DND-41 (cell line): ENCODE results near the gene LTBP1.

Experiments used
- ATAC-seq: fragments of 200-7000 bp; cut with Tn5 transposase; 3 replicates; pipeline ENCODE4 v1.9.1; 2021; ENCODE audit warnings: low read depth; ENCODE audit not compliant: insufficient read depth
- DNase-seq: peaks from one replicate; pipeline ENCODE4 v3.0.0-alpha.2; 2020
- H2AFZ ChIP-seq: 2 replicates; pipeline ENCODE4 v1.6.0; 2012; ENCODE audit warnings: low read depth, low read length
- H3K27ac ChIP-seq: 2 replicates; pipeline ENCODE4 v1.5.1; 2012; ENCODE audit warnings: low read length, inconsistent platforms
- H3K27me3 ChIP-seq: fragments of 200-600 bp; sonication (generic); 2 replicates; pipeline ENCODE4 v1.6.0; 2012; ENCODE audit warnings: low read length, mild to moderate bottlenecking, inconsistent platforms; ENCODE audit not compliant: insufficient read depth, poor library complexity
- H3K36me3 ChIP-seq: 2 replicates; pipeline ENCODE4 v1.5.1; 2012; ENCODE audit warnings: low read length, inconsistent platforms; ENCODE audit not compliant: insufficient read depth
- H3K4me1 ChIP-seq: 2 replicates; pipeline ENCODE4 v1.5.1; 2012; ENCODE audit warnings: mild to moderate bottlenecking, low read length; ENCODE audit not compliant: insufficient read depth
- H3K4me2 ChIP-seq: 2 replicates; pipeline ENCODE4 v1.6.0; 2012; ENCODE audit warnings: mild to moderate bottlenecking, moderate library complexity, low read length, inconsistent platforms; ENCODE audit not compliant: insufficient read depth
- H3K4me3 ChIP-seq, 2 experiments: fragments of 200-600 bp in 1 of 2; shearing (Covaris generic) in 1 of 2; 2 replicates each; pipeline ENCODE4 v1.5.1; 2012 to 2016; ENCODE audit warnings: inconsistent platforms in 2 of 2, low read length in 2 of 2, mild to moderate bottlenecking in 2 of 2, low read depth in 1 of 2, moderate library complexity in 1 of 2
- H3K79me2 ChIP-seq: 2 replicates; pipeline ENCODE4 v1.6.0; 2012; ENCODE audit warnings: low read length, inconsistent platforms; ENCODE audit not compliant: insufficient read depth
- H3K9ac ChIP-seq: 2 replicates; pipeline ENCODE4 v1.6.0; 2012; ENCODE audit warnings: low read depth, mild to moderate bottlenecking, inconsistent platforms, low read length, moderate library complexity
- H3K9me3 ChIP-seq: 2 replicates; pipeline ENCODE4 v1.5.1; 2012; ENCODE audit warnings: low read length, moderate library complexity, mild to moderate bottlenecking, inconsistent platforms; ENCODE audit not compliant: insufficient read depth, severe bottlenecking
- H4K20me1 ChIP-seq: 2 replicates; pipeline ENCODE4 v1.6.0; 2012; ENCODE audit warnings: low read length; ENCODE audit not compliant: insufficient read depth
- EZH2 ChIP-seq: IDR thresholded peaks from 3 replicates; pipeline ENCODE4 v1.6.1; 2012; ENCODE audit warnings: borderline replicate concordance, low read depth, mild to moderate bottlenecking, moderate library complexity, low read length, inconsistent platforms; ENCODE audit not compliant: severe bottlenecking
- TF ChIP-seq, protein P1 (sequence below): IDR thresholded peaks from 2 replicates; pipeline ENCODE4 v1.5.1; 2012; ENCODE audit warnings: borderline replicate concordance, low read length, moderate library complexity, mild to moderate bottlenecking; ENCODE audit not compliant: poor library complexity, severe bottlenecking; ENCODE audit errors: extremely low read depth

The LTBP1 gene

DNA sequence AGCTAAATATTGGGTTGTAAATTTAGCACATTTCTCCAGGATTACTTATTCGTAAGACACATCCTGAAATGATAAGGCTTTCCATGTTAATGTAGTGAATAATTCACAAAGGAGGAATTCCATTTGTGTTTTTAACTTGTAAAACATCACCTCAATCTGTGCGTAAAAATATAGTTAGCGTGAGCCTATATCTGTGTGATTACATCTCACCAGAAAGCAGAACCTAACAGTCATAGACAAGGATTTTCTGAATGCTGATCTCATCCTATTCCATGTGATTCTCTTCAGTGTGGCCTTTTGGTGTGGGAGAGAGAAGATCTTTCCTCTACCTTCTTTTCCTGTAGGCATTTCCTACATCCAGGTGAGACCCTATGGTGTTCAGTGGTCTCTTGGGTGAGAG, 266.5 kb downstream of the LTBP1 start:
- Histone ChIP-seq H3K79me2 (no peaks in the 10 kb centered on the region), H3K4me3 (no peak overlapping the region), H3K9ac (no peak overlapping the region), H3K36me3 (no peaks in the 10 kb centered on the region), H4K20me1 (no peaks in the 10 kb centered on the region), H3K4me2 (no peak overlapping the region), H3K27me3 (no peaks in the 10 kb centered on the region), H3K27ac (no peak overlapping the region), H2AFZ (no peak overlapping the region), H3K9me3 (no peaks in the 10 kb centered on the region), H3K4me1 (no peaks in the 10 kb centered on the region)
- DNase-seq: no peak
- TF ChIP-seq, protein P1, sequence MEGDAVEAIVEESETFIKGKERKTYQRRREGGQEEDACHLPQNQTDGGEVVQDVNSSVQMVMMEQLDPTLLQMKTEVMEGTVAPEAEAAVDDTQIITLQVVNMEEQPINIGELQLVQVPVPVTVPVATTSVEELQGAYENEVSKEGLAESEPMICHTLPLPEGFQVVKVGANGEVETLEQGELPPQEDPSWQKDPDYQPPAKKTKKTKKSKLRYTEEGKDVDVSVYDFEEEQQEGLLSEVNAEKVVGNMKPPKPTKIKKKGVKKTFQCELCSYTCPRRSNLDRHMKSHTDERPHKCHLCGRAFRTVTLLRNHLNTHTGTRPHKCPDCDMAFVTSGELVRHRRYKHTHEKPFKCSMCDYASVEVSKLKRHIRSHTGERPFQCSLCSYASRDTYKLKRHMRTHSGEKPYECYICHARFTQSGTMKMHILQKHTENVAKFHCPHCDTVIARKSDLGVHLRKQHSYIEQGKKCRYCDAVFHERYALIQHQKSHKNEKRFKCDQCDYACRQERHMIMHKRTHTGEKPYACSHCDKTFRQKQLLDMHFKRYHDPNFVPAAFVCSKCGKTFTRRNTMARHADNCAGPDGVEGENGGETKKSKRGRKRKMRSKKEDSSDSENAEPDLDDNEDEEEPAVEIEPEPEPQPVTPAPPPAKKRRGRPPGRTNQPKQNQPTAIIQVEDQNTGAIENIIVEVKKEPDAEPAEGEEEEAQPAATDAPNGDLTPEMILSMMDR: no peak
- no peak for TF ChIP-seq EZH2
- no peak for ATAC-seq

DNA sequence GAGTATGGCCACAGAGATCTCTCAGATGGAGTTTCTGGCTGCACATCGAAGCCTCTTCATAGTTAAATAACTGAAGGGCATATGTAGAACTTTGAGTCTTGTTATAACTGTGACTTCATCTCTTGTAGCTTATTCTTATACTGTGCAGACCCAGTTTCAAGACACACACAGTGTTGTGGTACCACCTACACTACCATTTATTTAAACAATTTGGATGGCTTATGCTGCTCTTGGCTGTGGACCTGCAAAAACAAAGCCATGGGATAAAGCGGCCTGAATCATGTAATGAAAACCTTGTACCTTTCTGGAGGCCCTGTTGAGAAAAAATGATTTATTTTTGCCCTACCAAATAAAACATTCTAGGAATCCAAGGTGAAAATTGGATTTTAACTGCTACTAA, 266.9 kb downstream of the LTBP1 start:
- H3K9me3 ChIP-seq: no peaks in the 10 kb centered on the region
- no peaks in the 10 kb centered on the region for H3K79me2 ChIP-seq
- no peak for ATAC-seq
- H3K9ac ChIP-seq: no peak overlapping the region
- no peaks in the 10 kb centered on the region for H4K20me1 ChIP-seq
- no peak overlapping the region for H3K4me3 ChIP-seq
- TF ChIP-seq EZH2: no peak
- TF ChIP-seq, protein P1: no peak
- no peak for DNase-seq
- no peaks in the 10 kb centered on the region for H3K27me3 ChIP-seq
- H3K27ac ChIP-seq: no peak overlapping the region
- H3K4me2 ChIP-seq: no peak overlapping the region
- H3K4me1 ChIP-seq: no peaks in the 10 kb centered on the region
- no peak overlapping the region for H2AFZ ChIP-seq
- no peaks in the 10 kb centered on the region for H3K36me3 ChIP-seq

DNA sequence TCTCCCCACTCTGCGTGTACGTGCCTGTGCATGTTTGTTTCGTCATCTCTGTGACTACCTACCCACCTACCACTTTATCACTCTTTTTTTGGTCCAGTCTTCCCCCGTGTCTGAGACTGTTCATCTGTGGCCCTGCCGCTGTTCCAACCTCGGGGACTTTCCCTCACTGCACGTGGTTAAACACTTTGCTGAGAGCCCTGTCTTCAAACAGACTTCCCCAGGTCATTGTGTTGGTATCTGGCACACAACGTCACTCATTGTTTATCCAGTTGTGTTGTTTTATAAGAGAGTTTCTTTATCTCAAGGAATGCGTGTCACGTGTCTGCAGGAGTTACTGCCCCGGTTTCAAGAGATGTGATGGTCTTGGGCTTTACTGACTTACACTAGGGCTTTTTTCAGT, 267.7 kb downstream of the LTBP1 start:
- Histone ChIP-seq H3K4me1 (no peaks in the 10 kb centered on the region), H3K4me2 (no peak overlapping the region), H3K79me2 (no peaks in the 10 kb centered on the region), H4K20me1 (no peaks in the 10 kb centered on the region), H3K9me3 (no peaks in the 10 kb centered on the region), H3K27ac (no peak overlapping the region), H3K4me3 (no peak overlapping the region), H3K9ac (no peak overlapping the region), H3K36me3 (no peaks in the 10 kb centered on the region), H3K27me3 (no peaks in the 10 kb centered on the region), H2AFZ (no peak overlapping the region)
- ATAC-seq (no peak), DNase-seq (no peak)
- TF ChIP-seq, protein P1: no peak
- TF ChIP-seq EZH2: no peak

DNA sequence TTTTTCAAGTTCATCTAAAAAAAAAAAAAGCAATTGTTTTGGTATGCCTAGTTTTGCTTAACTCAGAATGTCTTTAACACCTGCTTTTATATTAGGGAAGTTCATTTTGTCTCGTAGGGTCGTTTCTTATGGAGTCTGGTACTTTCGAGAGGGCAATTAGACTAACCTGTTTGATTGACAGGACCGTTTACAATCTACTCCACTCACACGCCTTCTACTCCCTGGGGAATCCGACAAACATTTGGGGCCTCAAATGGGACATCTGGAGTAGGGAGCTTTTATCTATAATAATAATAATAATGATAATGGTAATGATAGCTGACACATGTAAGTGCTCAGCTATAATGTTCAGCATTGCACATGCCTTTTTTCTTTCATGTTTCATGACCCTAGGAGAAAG, 268.1 kb downstream of the LTBP1 start:
- TF ChIP-seq EZH2: no peak
- TF ChIP-seq, protein P1: no peak
- no peaks in the 10 kb centered on the region for H3K36me3 ChIP-seq
- H3K27ac ChIP-seq: no peak overlapping the region
- no peak overlapping the region for H3K4me3 ChIP-seq
- ATAC-seq (no peak), DNase-seq (no peak)
- no peak overlapping the region for H3K4me2 ChIP-seq
- H4K20me1 ChIP-seq: no peaks in the 10 kb centered on the region
- no peaks in the 10 kb centered on the region for H3K27me3 ChIP-seq
- no peak overlapping the region for H3K9ac ChIP-seq
- peaks cover 4% of the 10 kb centered on the region; the same call in 1 of the 2 replicates for H3K4me1 ChIP-seq
- no peak overlapping the region for H2AFZ ChIP-seq
- no peaks in the 10 kb centered on the region for H3K79me2 ChIP-seq
- H3K9me3 ChIP-seq: no peaks in the 10 kb centered on the region
